ENCODE results near the gene SLC9C2.
"Not testable (repeated sequence)": the region's sequence is repeated elsewhere in the genome, so short reads cannot be mapped to it uniquely, and the experiment has no call there.

SLC9C2 gene

GRCh38 chr1:173462666-173463065, 140.2 kb downstream of the SLC9C2 start:
- not testable (repeated sequence) for DNase-seq (ENCODE audit: extremely low read depth in 1 of 2, low read depth in 1 of 2)

- DNase-seq (ENCODE audit: extremely low read depth in 1 of 2, low read depth in 1 of 2) = no peak
These were observed 143.0 kb downstream of the SLC9C2 start for GRCh38 chr1:173459885-173460284.

DNA sequence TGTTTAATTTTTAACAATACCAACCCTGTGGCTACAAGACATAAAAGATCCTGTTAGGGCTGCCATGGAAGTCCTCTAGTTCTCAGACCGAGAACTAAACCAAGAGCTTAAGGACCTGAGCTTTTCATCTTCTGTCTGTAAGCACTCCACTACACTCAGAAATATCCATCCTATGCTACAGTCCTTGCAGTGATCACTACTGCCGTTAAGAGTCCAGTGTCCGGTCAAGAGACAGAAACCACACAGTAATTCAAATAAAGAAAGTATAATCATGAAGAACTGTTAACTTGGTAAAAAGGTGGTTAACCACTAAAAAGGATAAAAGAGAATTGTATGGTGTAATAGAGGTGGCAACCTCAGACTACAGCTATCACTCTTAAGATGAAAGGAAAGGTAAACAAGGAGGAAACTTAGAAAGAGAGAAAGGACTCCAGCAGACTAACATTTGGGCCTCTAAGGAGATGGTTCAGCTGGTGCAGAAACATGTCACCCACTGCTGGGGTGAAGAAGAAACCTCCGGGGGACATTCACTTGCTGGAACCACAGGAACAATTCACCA, 147.8 kb downstream of the SLC9C2 start:
- DNase-seq (ENCODE audit: extremely low read depth in 1 of 2, low read depth in 1 of 2) = no peak

DNA sequence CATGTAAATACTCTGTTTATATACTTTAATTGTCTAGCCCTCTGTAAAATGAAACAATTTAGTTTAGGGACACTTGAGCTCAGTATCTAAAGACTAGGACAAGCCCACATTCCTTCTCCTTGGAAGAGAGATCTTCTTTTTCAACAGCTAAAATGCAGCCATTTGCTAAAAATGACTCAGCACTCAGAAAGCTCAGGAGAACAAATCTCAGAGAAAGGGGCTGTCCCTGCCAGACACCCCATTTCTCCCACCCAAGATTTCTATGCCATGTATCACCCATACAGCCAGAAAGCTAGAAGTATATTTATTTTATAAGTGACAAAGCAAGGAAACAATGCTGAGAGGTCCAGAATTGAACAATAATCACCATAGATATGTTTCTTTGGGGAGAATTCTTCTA, 148.9 kb downstream of the SLC9C2 start:
- DNase-seq (ENCODE audit: extremely low read depth in 1 of 2, low read depth in 1 of 2) = no peak

DNA sequence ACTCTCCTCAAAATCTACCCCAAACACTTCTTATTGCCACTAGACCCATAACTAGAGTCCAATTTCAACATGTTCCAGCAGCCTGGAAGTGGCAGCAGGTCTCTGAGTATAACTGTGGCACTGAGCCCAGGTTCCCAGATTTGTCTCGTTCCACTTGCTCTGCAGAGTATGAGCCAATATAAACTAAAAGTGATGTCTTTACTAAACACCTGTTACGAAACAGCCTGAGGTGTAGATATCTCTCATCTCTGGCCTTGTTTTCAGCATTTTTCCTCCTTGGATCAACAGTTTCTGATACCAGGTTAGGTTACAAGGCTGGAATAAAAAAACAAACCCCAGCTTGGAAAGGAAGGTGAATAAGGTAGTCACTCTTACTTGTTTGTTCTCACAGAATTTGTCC, 150.9 kb downstream of the SLC9C2 start:
- no peak for DNase-seq (ENCODE audit: extremely low read depth in 1 of 2, low read depth in 1 of 2)

Data from stimulated activated CD8-positive, alpha-beta memory T cell treated with anti-CD3 and anti-CD28 coated beads, Interleukin-7, amount 100 ng/mL, for 48 hours (primary cell).